ENCODE data around the gene TMPRSS12. TPM values are rescaled to one million over a fixed set of nuclear protein-coding genes. Genes with fewer than 3 reads are reported as not detected.
"Not testable (repeated sequence)": the region's sequence is repeated elsewhere in the genome, so short reads cannot be mapped to it uniquely, and the experiment has no call there.

Gene TMPRSS12
- total RNA-seq, 1 donor: not detected

DNA sequence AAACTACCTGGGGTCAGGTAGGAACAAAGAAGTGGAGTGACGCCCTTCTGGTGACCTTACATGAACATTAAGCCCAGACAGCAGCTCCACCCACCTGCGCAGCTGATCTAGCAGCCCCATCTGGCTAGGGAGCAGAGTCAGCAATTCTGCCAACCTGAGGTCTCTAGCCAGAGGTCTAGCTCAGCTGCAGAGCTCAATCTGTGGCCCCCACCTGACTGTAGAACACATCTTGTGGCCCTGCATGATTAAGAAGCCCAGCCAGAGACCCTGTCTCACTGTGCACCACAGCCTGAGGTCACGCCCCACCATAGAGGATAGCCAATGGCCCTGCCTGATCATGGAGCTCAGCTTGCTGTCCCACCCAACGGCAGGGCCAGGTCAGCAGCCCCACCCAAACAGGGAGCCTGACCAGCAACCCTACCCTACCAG, 59.0 kb downstream of the TMPRSS12 start:
- TF ChIP-seq, protein P1, sequence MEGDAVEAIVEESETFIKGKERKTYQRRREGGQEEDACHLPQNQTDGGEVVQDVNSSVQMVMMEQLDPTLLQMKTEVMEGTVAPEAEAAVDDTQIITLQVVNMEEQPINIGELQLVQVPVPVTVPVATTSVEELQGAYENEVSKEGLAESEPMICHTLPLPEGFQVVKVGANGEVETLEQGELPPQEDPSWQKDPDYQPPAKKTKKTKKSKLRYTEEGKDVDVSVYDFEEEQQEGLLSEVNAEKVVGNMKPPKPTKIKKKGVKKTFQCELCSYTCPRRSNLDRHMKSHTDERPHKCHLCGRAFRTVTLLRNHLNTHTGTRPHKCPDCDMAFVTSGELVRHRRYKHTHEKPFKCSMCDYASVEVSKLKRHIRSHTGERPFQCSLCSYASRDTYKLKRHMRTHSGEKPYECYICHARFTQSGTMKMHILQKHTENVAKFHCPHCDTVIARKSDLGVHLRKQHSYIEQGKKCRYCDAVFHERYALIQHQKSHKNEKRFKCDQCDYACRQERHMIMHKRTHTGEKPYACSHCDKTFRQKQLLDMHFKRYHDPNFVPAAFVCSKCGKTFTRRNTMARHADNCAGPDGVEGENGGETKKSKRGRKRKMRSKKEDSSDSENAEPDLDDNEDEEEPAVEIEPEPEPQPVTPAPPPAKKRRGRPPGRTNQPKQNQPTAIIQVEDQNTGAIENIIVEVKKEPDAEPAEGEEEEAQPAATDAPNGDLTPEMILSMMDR (IDR thresholded peaks at IDR 0.05; ENCODE audit: insufficient read depth, low read length): no peak
- no peak overlapping the region for H3K4me3 ChIP-seq (ENCODE audit: low read depth, low read length)
- DNase-seq (ENCODE audit: low read depth): no peak

DNA sequence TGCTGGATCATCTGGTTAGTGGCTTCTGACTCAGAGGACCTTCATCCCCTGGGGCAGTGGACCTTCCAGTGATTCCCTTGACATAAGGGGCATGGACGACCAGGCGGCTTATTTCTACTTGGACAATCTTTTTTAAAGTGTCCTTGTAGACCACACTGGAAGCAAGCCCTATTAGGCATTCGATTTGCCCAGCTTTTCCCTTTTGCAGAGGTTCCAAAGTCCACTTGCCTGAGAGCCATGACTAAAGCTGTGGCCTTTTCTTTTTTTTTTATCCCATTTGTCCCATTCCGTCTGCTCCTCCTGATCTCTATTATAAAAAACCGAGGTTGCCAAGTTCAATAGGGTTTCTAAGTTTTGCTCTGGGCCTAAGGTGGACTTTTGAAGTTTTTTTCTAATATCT, 65.8 kb downstream of the TMPRSS12 start:
- not testable (repeated sequence) for DNase-seq (ENCODE audit: low read depth); H3K4me3 ChIP-seq (ENCODE audit: low read depth, low read length)

DNA sequence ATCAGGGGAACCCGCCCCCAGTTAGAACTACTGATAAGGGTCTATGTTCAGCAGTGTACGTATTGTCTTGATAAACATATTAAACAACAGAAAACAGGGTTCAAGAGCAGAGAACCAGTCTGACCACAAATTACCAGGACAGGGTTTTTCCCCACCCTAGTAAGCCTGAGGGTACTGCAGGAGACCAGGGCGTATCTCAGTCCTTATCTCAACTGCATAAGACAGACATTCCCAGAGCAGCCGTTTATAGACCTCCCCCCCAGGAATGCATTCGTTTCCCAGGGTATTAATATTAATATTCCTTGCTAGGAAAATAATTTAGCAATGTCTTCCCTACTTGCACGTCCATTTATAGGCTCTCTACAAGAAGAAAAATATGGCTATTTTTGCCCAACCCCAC, 69.6 kb downstream of the TMPRSS12 start:
- H3K4me3 ChIP-seq (ENCODE audit: low read depth, low read length); DNase-seq (ENCODE audit: low read depth): not testable (repeated sequence)

DNA sequence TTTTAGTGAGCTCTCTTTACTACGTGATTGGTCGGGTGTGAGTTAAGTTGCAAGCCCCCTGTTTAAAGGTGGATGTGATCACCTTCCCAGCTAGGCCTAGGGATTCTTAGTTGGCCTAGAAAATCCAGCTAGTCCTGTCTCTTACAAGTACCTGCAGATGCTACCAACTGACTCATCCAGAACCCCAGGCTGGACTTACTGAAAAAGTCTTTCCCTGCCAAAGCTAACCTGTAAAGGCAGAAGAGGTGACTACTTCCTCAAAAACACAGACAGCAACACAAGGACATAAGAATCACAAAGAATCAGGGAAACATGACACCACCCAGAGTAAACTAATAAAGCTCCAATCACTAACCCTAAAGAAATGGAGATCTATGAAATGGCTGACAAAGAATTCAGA, 70.5 kb downstream of the TMPRSS12 start:
- no peak for DNase-seq (ENCODE audit: low read depth)
- TF ChIP-seq, protein P1 (IDR thresholded peaks at IDR 0.05; ENCODE audit: insufficient read depth, low read length): no peak
- H3K4me3 ChIP-seq (ENCODE audit: low read depth, low read length): no peak overlapping the region

DNA sequence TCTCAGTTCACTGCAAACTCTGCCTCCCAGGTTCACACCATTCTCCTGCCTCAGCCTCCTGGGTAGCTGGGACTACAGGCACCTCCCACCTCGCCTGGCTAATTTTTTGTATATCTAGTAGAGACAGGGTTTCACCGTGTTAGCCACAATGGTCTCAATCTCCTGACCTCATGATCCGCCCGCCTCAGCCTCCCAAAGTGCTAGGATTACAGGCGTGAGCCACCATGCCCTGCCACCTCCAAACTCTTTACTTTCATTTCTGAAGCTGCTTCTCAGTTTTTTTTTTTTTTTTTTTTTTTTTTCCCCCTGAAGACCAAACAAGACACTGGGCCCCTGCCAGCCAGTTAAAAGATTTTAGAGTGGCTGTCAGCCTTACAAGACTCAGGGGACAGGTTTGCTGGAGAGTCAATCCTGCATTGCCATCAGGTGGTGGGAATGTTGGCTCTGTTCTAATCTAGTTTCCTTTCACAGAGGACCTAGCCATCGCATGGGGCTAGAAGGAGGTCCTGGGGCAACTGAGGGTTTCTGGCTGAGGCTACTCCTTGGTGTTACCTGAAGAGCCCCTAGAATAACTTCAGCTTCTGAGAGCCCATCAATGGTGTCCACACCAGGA, 72.3 kb downstream of the TMPRSS12 start:
- DNase-seq (ENCODE audit: low read depth): no peak

DNA sequence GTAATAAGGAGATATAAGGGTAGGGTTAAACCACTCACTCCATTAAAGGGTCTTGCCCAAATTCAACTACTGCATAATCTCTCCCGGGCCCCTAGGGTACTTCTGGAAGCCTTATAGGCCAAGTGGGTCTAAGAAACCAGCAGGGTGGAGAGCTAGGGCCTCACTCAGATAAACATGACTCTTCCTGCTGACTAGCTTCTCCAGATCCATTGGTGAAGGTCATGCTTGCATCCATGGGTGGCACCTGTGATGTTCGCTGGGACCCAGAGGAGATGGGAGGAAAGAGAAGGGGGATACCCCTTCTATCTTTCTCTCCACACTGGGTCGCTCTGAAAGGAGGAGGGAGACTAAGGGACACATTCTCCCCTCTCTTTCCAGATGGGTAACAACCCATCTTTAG, 73.6 kb downstream of the TMPRSS12 start:
- no peak for DNase-seq (ENCODE audit: low read depth)
- TF ChIP-seq, protein P1 (IDR thresholded peaks at IDR 0.05; ENCODE audit: insufficient read depth, low read length): no peak

More for the DNA sequence above, 72.3 kb downstream of the TMPRSS12 start:
- no peak overlapping the region for H3K4me3 ChIP-seq (ENCODE audit: low read depth, low read length)
- TF ChIP-seq, protein P1 (IDR thresholded peaks at IDR 0.05; ENCODE audit: insufficient read depth, low read length): no peak

DNA sequence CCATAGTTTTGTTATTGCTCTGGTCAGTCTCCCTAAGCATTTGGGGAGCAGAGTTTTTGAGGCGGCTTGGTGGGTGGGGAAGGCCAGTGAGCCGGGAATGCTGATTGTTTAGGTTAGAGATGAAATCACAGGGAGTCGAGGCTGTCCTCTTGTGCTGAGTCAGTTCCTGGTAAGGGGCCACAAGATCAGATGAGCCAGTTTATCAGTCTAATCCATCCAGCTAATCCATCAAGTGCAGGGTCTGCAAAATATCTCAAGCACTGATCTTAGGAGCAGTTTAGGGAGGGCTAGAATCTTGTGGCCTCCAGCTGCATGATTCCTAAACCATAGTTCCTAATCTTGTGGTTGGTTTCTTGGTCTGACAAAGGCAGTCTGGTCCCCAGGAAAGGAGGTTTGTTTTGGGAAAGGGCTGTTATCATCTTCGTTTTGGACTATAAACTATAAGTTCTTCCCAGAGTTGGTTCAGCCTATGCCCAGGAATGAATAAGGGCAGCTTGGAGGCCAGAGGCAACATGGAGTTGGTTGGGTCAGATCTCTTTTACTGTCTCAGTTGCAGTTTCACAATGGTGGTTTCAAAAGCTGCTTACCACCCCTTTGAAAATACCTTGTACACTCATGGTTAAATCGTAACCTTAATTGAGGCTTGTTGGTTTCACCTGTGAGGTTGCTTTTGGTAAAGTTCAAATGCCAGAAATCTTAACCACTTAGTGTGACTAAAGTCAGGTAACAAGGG, 76.0 kb downstream of the TMPRSS12 start:
- H3K4me3 ChIP-seq (ENCODE audit: low read depth, low read length): no peak overlapping the region
- TF ChIP-seq, protein P1 (IDR thresholded peaks at IDR 0.05; ENCODE audit: insufficient read depth, low read length): no peak
- DNase-seq (ENCODE audit: low read depth): peak; percentile 27

More for the DNA sequence above, 73.6 kb downstream of the TMPRSS12 start:
- no peak overlapping the region for H3K4me3 ChIP-seq (ENCODE audit: low read depth, low read length)

DNA sequence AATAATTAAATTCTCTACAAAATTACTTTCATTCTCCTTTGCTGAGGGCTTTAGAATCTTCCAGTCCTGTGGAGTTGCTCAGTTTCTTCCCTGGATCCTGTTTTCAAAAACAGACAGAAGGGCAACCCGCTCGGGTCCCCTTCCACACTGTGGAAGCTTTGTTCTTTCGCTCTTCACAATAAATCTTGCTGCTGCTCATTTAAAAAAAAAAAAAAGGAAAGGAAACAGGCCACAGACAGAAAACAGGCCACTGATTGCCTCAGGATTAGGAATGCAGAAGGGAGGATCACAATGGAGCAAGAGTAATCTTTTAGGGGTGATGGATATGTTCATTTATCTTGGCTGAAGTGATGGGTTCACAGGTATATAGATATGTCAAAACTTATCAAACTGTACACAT, 80.1 kb downstream of the TMPRSS12 start:
- peak; percentile 77 for DNase-seq (ENCODE audit: low read depth)
- TF ChIP-seq, protein P1 (IDR thresholded peaks at IDR 0.05; ENCODE audit: insufficient read depth, low read length): no peak
- no peak overlapping the region for H3K4me3 ChIP-seq (ENCODE audit: low read depth, low read length)

All from fibroblast of the aortic adventitia (primary cell).